ENCODE data around the gene RDM1. TPM values are rescaled to one million over a fixed set of nuclear protein-coding genes. Genes with fewer than 3 reads are reported as not detected.
A peak's percentile ranks its signal among the peaks of the same experiment; 100 is the strongest.

The RDM1 gene
- total and polyA plus RNA-seq, 7 experiments from 2014 or later, result 0.39 to 6.9 TPM; not detected in 5

GRCh38 chr17:35936063-35936462 is 5.5 kb upstream of the RDM1 start:
- no peak overlapping the region for H3K27ac Mint-ChIP-seq

GRCh38 chr17:35934760-35935159 is 4.2 kb upstream of the RDM1 start:
- peaks cover 0 to 8% (median 0%) of the 10 kb centered on the region in 5 donors for H3K27me3 Mint-ChIP-seq
- Histone ChIP-seq H3K27me3 (ENCODE audit: control insufficient read depth in 2 of 2, insufficient read depth in 2 of 2, low read length in 2 of 2) (no peaks in the 10 kb centered on the region), H3K4me3 (ENCODE audit: low read length) (no peak overlapping the region), H3K27ac (ENCODE audit: low read depth, low read length) (no peak overlapping the region), H3K4me1 (ENCODE audit: control insufficient read depth in 2 of 2, insufficient read depth in 2 of 2, low read length in 2 of 2) (no peaks in the 10 kb centered on the region), H3K36me3 (ENCODE audit: control insufficient read depth in 2 of 3, insufficient read depth in 3 of 3, low read length in 3 of 3) (no peaks in the 10 kb centered on the region), H3K9me3 (ENCODE audit: control insufficient read depth in 2 of 3, low read length in 3 of 3) (no peaks in the 10 kb centered on the region)
- intact Hi-C loops (cut with micrococcal nuclease), result loop anchor here in 1 of 2 donors (5.0 kb wide), 2 partner anchors 37 to 172 kb away; partner anchors contain the start of gene C17orf50
- H3K27ac Mint-ChIP-seq, result peak overlapping the region in 1 of 9 donors; percentile 50
- H3K36me3 Mint-ChIP-seq, result no peaks in the 10 kb centered on the region
- ATAC-seq (no peak), DNase-seq (no peak)
- no peaks in the 10 kb centered on the region for H3K9me3 Mint-ChIP-seq
- ChIA-PET CTCF (no interaction called here), POLR2A (interaction anchor here (0.6 kb wide), 1 partner anchor 158 kb away, joined by 3 read pairs; no protein-coding TSS in a partner anchor)
- peaks cover 6 to 17% (median 11%) of the 10 kb centered on the region in 7 donors for H3K4me1 Mint-ChIP-seq
- no peak overlapping the region for H3K4me3 Mint-ChIP-seq

More at GRCh38 chr17:35936063-35936462, 5.5 kb upstream of the RDM1 start:
- ATAC-seq (no peak), DNase-seq (no peak)
- intact Hi-C loops (cut with micrococcal nuclease), result no loop called here
- ChIA-PET CTCF (no interaction called here), POLR2A (no interaction called here)
- peaks cover 0 to 10% (median 0%) of the 10 kb centered on the region in 5 donors for H3K27me3 Mint-ChIP-seq
- Histone ChIP-seq H3K27me3 (ENCODE audit: control insufficient read depth in 2 of 2, insufficient read depth in 2 of 2, low read length in 2 of 2) (no peaks in the 10 kb centered on the region), H3K36me3 (ENCODE audit: control insufficient read depth in 2 of 3, insufficient read depth in 3 of 3, low read length in 3 of 3) (no peaks in the 10 kb centered on the region), H3K27ac (ENCODE audit: low read depth, low read length) (no peak overlapping the region), H3K9me3 (ENCODE audit: control insufficient read depth in 2 of 3, low read length in 3 of 3) (no peaks in the 10 kb centered on the region), H3K4me3 (ENCODE audit: low read length) (no peak overlapping the region), H3K4me1 (ENCODE audit: control insufficient read depth in 2 of 2, insufficient read depth in 2 of 2, low read length in 2 of 2) (no peaks in the 10 kb centered on the region)
- no peaks in the 10 kb centered on the region for H3K9me3 Mint-ChIP-seq
- no peaks in the 10 kb centered on the region for H3K36me3 Mint-ChIP-seq
- no peak overlapping the region for H3K4me3 Mint-ChIP-seq
- peaks cover 0 to 5% (median 0%) of the 10 kb centered on the region in 7 donors for H3K4me1 Mint-ChIP-seq

- H3K36me3 Mint-ChIP-seq, result peaks cover 0 to 7% (median 0%) of the 10 kb centered on the region in 5 donors
- intact Hi-C loops (cut with micrococcal nuclease), result loop anchor here in 1 of 2 donors (5.0 kb wide), 2 partner anchors 35 to 170 kb away; partner anchors contain the start of gene C17orf50
- H3K4me3 ChIP-seq (ENCODE audit: low read length), result no peak overlapping the region
These were observed 2.0 kb upstream of the RDM1 start for GRCh38 chr17:35932586-35932985.

GRCh38 chr17:35931794-35932425 is 1.3 kb upstream of the RDM1 start:
- CTCF ChIA-PET, result interaction anchor here (0.7 kb wide), 1 partner anchor 32 kb away, joined by 3 read pairs; no protein-coding TSS in a partner anchor
- H3K4me1 Mint-ChIP-seq, result peaks cover 6 to 29% (median 13%) of the 10 kb centered on the region in 7 donors
- ATAC-seq (no peak), DNase-seq (no peak)
- H3K9me3 ChIP-seq (ENCODE audit: control insufficient read depth in 2 of 3, low read length in 3 of 3), result no peaks in the 10 kb centered on the region
- H3K9me3 Mint-ChIP-seq, result no peaks in the 10 kb centered on the region
- POLR2A ChIA-PET, result no interaction called here
- no peaks in the 10 kb centered on the region for H3K4me1 ChIP-seq (ENCODE audit: control insufficient read depth in 2 of 2, insufficient read depth in 2 of 2, low read length in 2 of 2)
- peak overlapping the region in 1 of 10 donors; percentile 54 for H3K4me3 Mint-ChIP-seq
- peaks cover 0 to 8% (median 0%) of the 10 kb centered on the region in 5 donors for H3K27me3 Mint-ChIP-seq
- H3K27me3 ChIP-seq (ENCODE audit: control insufficient read depth in 2 of 2, insufficient read depth in 2 of 2, low read length in 2 of 2), result no peaks in the 10 kb centered on the region
- H3K36me3 Mint-ChIP-seq, result peaks cover 0 to 7% (median 0%) of the 10 kb centered on the region in 5 donors
- no peak overlapping the region for H3K27ac Mint-ChIP-seq
- H3K4me3 ChIP-seq (ENCODE audit: low read length), result no peak overlapping the region
- intact Hi-C loops (cut with micrococcal nuclease), result loop anchor here in 1 of 2 donors (2.0 to 5.0 kb wide), 3 partner anchors 35 to 170 kb away; partner anchors contain the start of genes C17orf50 and CCL5
- no peaks in the 10 kb centered on the region for H3K36me3 ChIP-seq (ENCODE audit: control insufficient read depth in 2 of 3, insufficient read depth in 3 of 3, low read length in 3 of 3)
- no peak overlapping the region for H3K27ac ChIP-seq (ENCODE audit: low read depth, low read length)

More at GRCh38 chr17:35932586-35932985, 2.0 kb upstream of the RDM1 start:
- no peak overlapping the region for H3K27ac Mint-ChIP-seq
- ChIA-PET CTCF (interaction anchor here (0.7 kb wide), 1 partner anchor 31 kb away, joined by 3 read pairs; no protein-coding TSS in a partner anchor), POLR2A (no interaction called here)
- no peak for ATAC-seq
- H3K36me3 ChIP-seq (ENCODE audit: control insufficient read depth in 2 of 3, insufficient read depth in 3 of 3, low read length in 3 of 3), result no peaks in the 10 kb centered on the region
- DNase-seq, result no peak
- no peaks in the 10 kb centered on the region for H3K9me3 ChIP-seq (ENCODE audit: control insufficient read depth in 2 of 3, low read length in 3 of 3)
- no peaks in the 10 kb centered on the region for H3K27me3 ChIP-seq (ENCODE audit: control insufficient read depth in 2 of 2, insufficient read depth in 2 of 2, low read length in 2 of 2)
- no peaks in the 10 kb centered on the region for H3K9me3 Mint-ChIP-seq
- H3K4me3 Mint-ChIP-seq, result no peak overlapping the region
- H3K27me3 Mint-ChIP-seq, result peaks cover 0 to 8% (median 0%) of the 10 kb centered on the region in 5 donors
- peaks cover 6 to 28% (median 13%) of the 10 kb centered on the region in 7 donors for H3K4me1 Mint-ChIP-seq
- H3K4me1 ChIP-seq (ENCODE audit: control insufficient read depth in 2 of 2, insufficient read depth in 2 of 2, low read length in 2 of 2), result no peaks in the 10 kb centered on the region
- H3K27ac ChIP-seq (ENCODE audit: low read depth, low read length), result no peak overlapping the region

GRCh38 chr17:35927714-35928113 is 2.9 kb downstream of the RDM1 start:
- Histone ChIP-seq H3K4me1 (ENCODE audit: control insufficient read depth in 2 of 2, insufficient read depth in 2 of 2, low read length in 2 of 2) (peaks cover 0 to 14% of the 10 kb centered on the region in 2 donors), H3K4me3 (ENCODE audit: low read length) (no peak overlapping the region), H3K36me3 (ENCODE audit: control insufficient read depth in 2 of 3, insufficient read depth in 3 of 3, low read length in 3 of 3) (no peaks in the 10 kb centered on the region), H3K27me3 (ENCODE audit: control insufficient read depth in 2 of 2, insufficient read depth in 2 of 2, low read length in 2 of 2) (no peaks in the 10 kb centered on the region), H3K27ac (ENCODE audit: low read depth, low read length) (no peak overlapping the region), H3K9me3 (ENCODE audit: control insufficient read depth in 2 of 3, low read length in 3 of 3) (no peaks in the 10 kb centered on the region)
- Mint-ChIP-seq H3K9me3 (no peaks in the 10 kb centered on the region), H3K4me1 (peaks cover 6 to 35% (median 13%) of the 10 kb centered on the region in 7 donors), H3K27ac (no peak overlapping the region), H3K36me3 (peaks cover 0 to 27% (median 0%) of the 10 kb centered on the region in 5 donors), H3K4me3 (no peak overlapping the region), H3K27me3 (peaks cover 0 to 8% (median 0%) of the 10 kb centered on the region in 5 donors)
- intact Hi-C loops (cut with micrococcal nuclease), result no loop called here
- DNase-seq (no peak), ATAC-seq (no peak)
- ChIA-PET CTCF (no interaction called here), POLR2A (no interaction called here)

GRCh38 chr17:35923609-35924114 is 6.9 kb downstream of the RDM1 start:
- intact Hi-C loops (cut with micrococcal nuclease), result no loop called here
- no peaks in the 10 kb centered on the region for H3K36me3 ChIP-seq (ENCODE audit: control insufficient read depth in 2 of 3, insufficient read depth in 3 of 3, low read length in 3 of 3)
- H3K9me3 ChIP-seq (ENCODE audit: control insufficient read depth in 2 of 3, low read length in 3 of 3), result no peaks in the 10 kb centered on the region
- H3K27me3 ChIP-seq (ENCODE audit: control insufficient read depth in 2 of 2, insufficient read depth in 2 of 2, low read length in 2 of 2), result no peaks in the 10 kb centered on the region
- peaks cover 0 to 37% (median 2%) of the 10 kb centered on the region in 7 donors for H3K4me1 Mint-ChIP-seq
- peaks cover 0 to 14% of the 10 kb centered on the region in 2 donors for H3K4me1 ChIP-seq (ENCODE audit: control insufficient read depth in 2 of 2, insufficient read depth in 2 of 2, low read length in 2 of 2)
- no peak for DNase-seq
- ChIA-PET POLR2A (no interaction called here), CTCF (no interaction called here)
- no peak overlapping the region for H3K4me3 ChIP-seq (ENCODE audit: low read length)
- peaks cover 0 to 47% (median 0%) of the 10 kb centered on the region in 5 donors for H3K36me3 Mint-ChIP-seq
- H3K27ac Mint-ChIP-seq, result no peak overlapping the region
- no peak overlapping the region for H3K27ac ChIP-seq (ENCODE audit: low read depth, low read length)
- H3K4me3 Mint-ChIP-seq, result no peak overlapping the region
- H3K27me3 Mint-ChIP-seq, result no peaks in the 10 kb centered on the region
- H3K9me3 Mint-ChIP-seq, result no peaks in the 10 kb centered on the region
- ATAC-seq, result no peak

Measured in naive thymus-derived CD4-positive, alpha-beta T cell (primary cell).